VCaP (cell line): ENCODE results near the gene CAMLG.
"Not testable (repeated sequence)": the region's sequence is repeated elsewhere in the genome, so short reads cannot be mapped to it uniquely, and the experiment has no call there.

Source experiments
- H3K27ac ChIP-seq: fragments of 450-650 bp; 2 replicates; pipeline ENCODE4 v1.5.1; 2017
- CTCF ChIP-seq: fragments of 450-650 bp; conservative IDR thresholded peaks from 2 replicates; pipeline ENCODE4 v1.5.1; 2017; ENCODE audit warnings: mild to moderate bottlenecking, moderate library complexity

CAMLG gene

GRCh38 chr5:134738133-134738962 is at the start of gene CAMLG:
TSS of gene CAMLG (plus strand) at chr5:134738548. CDS start at chr5:134738621, 73 bp downstream.
- peak; percentile 72 for TF ChIP-seq CTCF
- peak within 1 kb of the TSS; percentile 95 for H3K27ac ChIP-seq

- not testable (repeated sequence) for H3K27ac ChIP-seq
These were observed 48.2 kb upstream of the CAMLG start for GRCh38 chr5:134690144-134690543.

GRCh38 chr5:134692722-134693121 is 45.6 kb upstream of the CAMLG start:
- TF ChIP-seq CTCF, result no peak
- H3K27ac ChIP-seq, result no peak overlapping the region

GRCh38 chr5:134708301-134708700 is 30.0 kb upstream of the CAMLG start:
- no peak for TF ChIP-seq CTCF
- H3K27ac ChIP-seq, result no peak overlapping the region

GRCh38 chr5:134714120-134714519 is 24.2 kb upstream of the CAMLG start:
- no peak overlapping the region for H3K27ac ChIP-seq
- TF ChIP-seq CTCF, result no peak

- TF ChIP-seq CTCF, result no peak
- H3K27ac ChIP-seq, result no peak overlapping the region
These were observed 23.8 kb upstream of the CAMLG start for GRCh38 chr5:134714541-134714940.

- H3K27ac ChIP-seq, result not testable (repeated sequence)
These were observed 22.9 kb upstream of the CAMLG start for GRCh38 chr5:134715466-134715865.

GRCh38 chr5:134724872-134725271 is 13.5 kb upstream of the CAMLG start:
- TF ChIP-seq CTCF, result no peak
- no peak overlapping the region for H3K27ac ChIP-seq

- no peak for TF ChIP-seq CTCF
These were observed 5.5 kb upstream of the CAMLG start for GRCh38 chr5:134732819-134733218.

More at GRCh38 chr5:134732819-134733218, 5.5 kb upstream of the CAMLG start:
- H3K27ac ChIP-seq, result no peak overlapping the region
